Measurements from ENCODE around the gene TMEM43. TPM values are rescaled to one million over a fixed set of nuclear protein-coding genes. Genes with fewer than 3 reads are reported as not detected.

TMEM43 gene
- total RNA-seq, 1 donor from 2014 or later: 103 TPM

GRCh38 chr3:14175383-14176037, 50.7 kb downstream of the TMEM43 start:
- no peak for DNase-seq (ENCODE audit: low read depth, low spot score)

- no peak for DNase-seq (ENCODE audit: low read depth, low spot score)
Observed at GRCh38 chr3:14177580-14178246, 52.9 kb downstream of the TMEM43 start.

GRCh38 chr3:14178247-14179113, 53.6 kb downstream of the TMEM43 start, which contains the start of the genes LSM3 and XPC:
LSM3 (plus strand) TSS chr3:14178817; CDS start chr3:14178861, 44 bp downstream.
XPC (minus strand) TSS chr3:14178601; CDS start chr3:14178568, 33 bp downstream.
- peak; percentile 95 for DNase-seq (ENCODE audit: low read depth, low spot score)

GRCh38 chr3:14179114-14179465, 54.2 kb downstream of the TMEM43 start:
- no peak for DNase-seq (ENCODE audit: low read depth, low spot score)

GRCh38 chr3:14179795-14180194, 54.9 kb downstream of the TMEM43 start:
- DNase-seq (ENCODE audit: low read depth, low spot score): no peak

GRCh38 chr3:14181253-14181652, 56.4 kb downstream of the TMEM43 start:
- DNase-seq (ENCODE audit: low read depth, low spot score): no peak

- no peak for DNase-seq (ENCODE audit: low read depth, low spot score)
Observed at GRCh38 chr3:14183015-14183577, 58.2 kb downstream of the TMEM43 start.

- no peak for DNase-seq (ENCODE audit: low read depth, low spot score)
Observed at GRCh38 chr3:14186854-14187458, 62.1 kb downstream of the TMEM43 start.

- no peak for DNase-seq (ENCODE audit: low read depth, low spot score)
Observed at GRCh38 chr3:14188041-14188754, 63.3 kb downstream of the TMEM43 start.

Other genes starting within 250 kb of the TMEM43 start
- gene WNT7A, start 245.0 kb upstream of the TMEM43 start, total RNA-seq: not detected in 2 replicates
- gene CHCHD4, start 182 bp upstream of the TMEM43 start, total RNA-seq: 17.9 and 20.4 TPM in 2 replicates
- gene XPC, start 53.5 kb downstream of the TMEM43 start, total RNA-seq: 44.0 and 45.8 TPM in 2 replicates
- 8.8 and 9.5 TPM in 2 replicates for gene LSM3, start 53.8 kb downstream of the TMEM43 start, total RNA-seq